GM06990 (cell line): ENCODE data around the gene GDF15.

ENCODE experiments used
- DNase-seq: peaks from one replicate; pipeline ENCODE4 v3.0.0-alpha.2; 2011; ENCODE audit not compliant: insufficient read length; ENCODE audit errors: extremely low read depth
- H3K27me3 ChIP-seq: replicated peaks from 2 replicates; pipeline ENCODE4 v1.6.0; 2011; ENCODE audit warnings: low read length; ENCODE audit not compliant: control insufficient read depth, insufficient read depth
- H3K36me3 ChIP-seq: 2 replicates; pipeline ENCODE4 v1.5.1; 2011; ENCODE audit warnings: low read length; ENCODE audit not compliant: control insufficient read depth, insufficient read depth
- H3K4me3 ChIP-seq: replicated peaks from 2 replicates; pipeline ENCODE4 v1.5.1; 2011; ENCODE audit warnings: low read depth, mild to moderate bottlenecking, control low read depth, low read length
- TF ChIP-seq, protein P1 (sequence below): IDR thresholded peaks from 2 replicates; pipeline ENCODE4 v1.5.1; 2011; ENCODE audit warnings: low read length, control low read depth, mild to moderate bottlenecking, inconsistent platforms; ENCODE audit not compliant: insufficient read depth, poor library complexity, severe bottlenecking

The GDF15 gene

GRCh38 chr19:18414504-18415177, 28.7 kb downstream of the GDF15 start:
- no peaks in the 10 kb centered on the region for H3K36me3 ChIP-seq
- TF ChIP-seq, protein P1, sequence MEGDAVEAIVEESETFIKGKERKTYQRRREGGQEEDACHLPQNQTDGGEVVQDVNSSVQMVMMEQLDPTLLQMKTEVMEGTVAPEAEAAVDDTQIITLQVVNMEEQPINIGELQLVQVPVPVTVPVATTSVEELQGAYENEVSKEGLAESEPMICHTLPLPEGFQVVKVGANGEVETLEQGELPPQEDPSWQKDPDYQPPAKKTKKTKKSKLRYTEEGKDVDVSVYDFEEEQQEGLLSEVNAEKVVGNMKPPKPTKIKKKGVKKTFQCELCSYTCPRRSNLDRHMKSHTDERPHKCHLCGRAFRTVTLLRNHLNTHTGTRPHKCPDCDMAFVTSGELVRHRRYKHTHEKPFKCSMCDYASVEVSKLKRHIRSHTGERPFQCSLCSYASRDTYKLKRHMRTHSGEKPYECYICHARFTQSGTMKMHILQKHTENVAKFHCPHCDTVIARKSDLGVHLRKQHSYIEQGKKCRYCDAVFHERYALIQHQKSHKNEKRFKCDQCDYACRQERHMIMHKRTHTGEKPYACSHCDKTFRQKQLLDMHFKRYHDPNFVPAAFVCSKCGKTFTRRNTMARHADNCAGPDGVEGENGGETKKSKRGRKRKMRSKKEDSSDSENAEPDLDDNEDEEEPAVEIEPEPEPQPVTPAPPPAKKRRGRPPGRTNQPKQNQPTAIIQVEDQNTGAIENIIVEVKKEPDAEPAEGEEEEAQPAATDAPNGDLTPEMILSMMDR = no peak
- DNase-seq = no peak
- H3K4me3 ChIP-seq = no peak overlapping the region
- no peaks in the 10 kb centered on the region for H3K27me3 ChIP-seq

GRCh38 chr19:18415178-18415867, 29.4 kb downstream of the GDF15 start:
- Histone ChIP-seq H3K36me3 (no peaks in the 10 kb centered on the region), H3K4me3 (no peak overlapping the region), H3K27me3 (no peaks in the 10 kb centered on the region)
- no peak for DNase-seq
- TF ChIP-seq, protein P1 = no peak

GRCh38 chr19:18416778-18417249, 30.9 kb downstream of the GDF15 start:
- TF ChIP-seq, protein P1 = no peak
- peak overlapping the region; percentile 33 for H3K4me3 ChIP-seq

DNA sequence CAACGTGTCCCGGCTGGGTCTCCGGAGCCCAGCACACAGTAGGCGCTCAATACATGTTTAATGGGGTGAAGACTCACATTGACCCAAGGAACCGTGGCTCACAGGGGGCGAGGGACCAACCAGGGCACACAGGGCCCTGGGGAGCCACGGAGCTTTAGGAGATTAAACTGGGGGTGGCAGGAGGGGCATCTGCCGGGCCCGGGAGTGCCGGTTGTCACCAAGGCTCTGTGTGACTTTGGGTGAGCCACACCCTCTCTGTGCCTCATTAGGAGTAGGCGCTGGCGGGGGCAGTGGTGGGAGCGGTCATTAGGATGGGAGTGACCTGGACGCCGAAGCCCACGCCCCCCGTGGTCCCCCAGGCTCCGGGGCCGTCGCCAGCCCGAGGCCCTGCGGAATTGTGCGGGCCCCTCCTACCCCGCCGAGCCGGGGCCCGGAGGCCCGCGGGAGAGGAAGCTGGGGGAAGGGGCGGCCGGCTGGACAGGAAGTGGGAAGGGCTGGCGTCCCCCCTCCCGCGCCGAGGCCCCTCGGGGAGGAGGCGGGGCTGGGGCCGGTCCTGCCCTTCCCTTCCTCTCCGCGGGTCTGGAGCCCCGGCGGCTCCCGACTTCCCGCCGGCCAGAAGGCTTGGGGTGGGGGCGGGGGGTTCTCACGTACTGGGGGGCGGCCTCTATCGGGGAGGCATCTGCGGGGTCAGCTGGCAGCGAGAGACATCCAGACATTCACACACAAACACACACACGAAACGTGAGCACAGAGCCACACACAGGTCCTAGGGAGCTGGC, 31.5 kb downstream of the GDF15 start:
- TF ChIP-seq, protein P1 = no peak
- peak overlapping the region; percentile 33 for H3K4me3 ChIP-seq
- peak; percentile 76 for DNase-seq
- H3K27me3 ChIP-seq = no peaks in the 10 kb centered on the region
- no peaks in the 10 kb centered on the region for H3K36me3 ChIP-seq

More at GRCh38 chr19:18416778-18417249, 30.9 kb downstream of the GDF15 start:
- Histone ChIP-seq H3K36me3 (no peaks in the 10 kb centered on the region), H3K27me3 (no peaks in the 10 kb centered on the region)
- DNase-seq = peak; percentile 82

GRCh38 chr19:18418029-18418482, 32.1 kb downstream of the GDF15 start:
- no peaks in the 10 kb centered on the region for H3K36me3 ChIP-seq
- TF ChIP-seq, protein P1 = no peak
- H3K27me3 ChIP-seq = no peaks in the 10 kb centered on the region
- no peak for DNase-seq
- peak overlapping the region; percentile 33 for H3K4me3 ChIP-seq
